Common myeloid progenitor, CD34-positive (primary cell): ENCODE data around the gene ADAMTSL2.

Source experiments
- CTCF ChIA-PET: fragments of 350-600 bp; sonication (Branson Sonifier 250); formaldehyde crosslinking; loops from one replicate; lab custom pipeline; 2021; ENCODE audit warnings: antibody characterized with exemption; lab: Charles Lee
- POLR2A ChIA-PET: fragments of 350-600 bp; sonication (Branson Sonifier 250); formaldehyde crosslinking; loops from one replicate; lab custom pipeline; 2021; ENCODE audit warnings: antibody characterized with exemption; lab: Charles Lee
- DNase-seq, 3 donors: peaks; one replicate each; pipeline versions ENCODE4 v3.0.0 to v3.0.0-alpha.2; 2013
- H3K27ac ChIP-seq, 2 experiments: 1 replicate in 1 of 2; 2 replicates in 1 of 2; pipeline ENCODE4 v1.7.0; 2013; ENCODE audit warnings: inconsistent platforms in 2 of 2, low read length in 2 of 2, mild to moderate bottlenecking in 2 of 2, low read depth in 1 of 2, moderate library complexity in 1 of 2; ENCODE audit not compliant: severe bottlenecking in 2 of 2, insufficient read depth in 1 of 2, poor library complexity in 1 of 2
- H3K27me3 ChIP-seq, 5 experiments: replicated peaks in 2 of 5; 1 replicate in 3 of 5; 2 replicates in 2 of 5; pipeline versions ENCODE4 v1.6.1 to v1.7.0; 2013; ENCODE audit warnings: low read length in 4 of 5, mild to moderate bottlenecking in 2 of 5, moderate library complexity in 2 of 5, inconsistent platforms in 1 of 5; ENCODE audit not compliant: insufficient read depth in 5 of 5, control insufficient read depth in 4 of 5
- H3K36me3 ChIP-seq, 4 experiments: 1 replicate in 2 of 4; 2 replicates in 2 of 4; pipeline versions ENCODE4 v1.6.1 to v1.7.0; 2013; ENCODE audit warnings: low read length in 3 of 4, control low read depth in 1 of 4, mild to moderate bottlenecking in 1 of 4; ENCODE audit not compliant: control insufficient read depth in 4 of 4, insufficient read depth in 4 of 4
- H3K4me1 ChIP-seq, 4 experiments: 1 replicate in 3 of 4; 2 replicates in 1 of 4; pipeline versions ENCODE4 v1.6.1 to v1.7.1; 2013; ENCODE audit warnings: low read length in 3 of 4, mild to moderate bottlenecking in 3 of 4, control low read depth in 1 of 4, inconsistent platforms in 1 of 4, moderate library complexity in 1 of 4; ENCODE audit not compliant: control insufficient read depth in 4 of 4, insufficient read depth in 4 of 4; ENCODE audit errors: control extremely low read depth in 1 of 4
- H3K4me3 ChIP-seq, 7 experiments: 1 replicate in 4 of 7; 2 replicates in 3 of 7; pipeline versions ENCODE4 v1.5.1 to v1.7.0; 2013; ENCODE audit warnings: mild to moderate bottlenecking in 7 of 7, low read length in 6 of 7, moderate library complexity in 6 of 7, inconsistent platforms in 2 of 7, low read depth in 2 of 7, control low read depth in 1 of 7; ENCODE audit not compliant: insufficient read depth in 4 of 7, control insufficient read depth in 1 of 7; ENCODE audit errors: extremely low read depth in 1 of 7
- H3K9me3 ChIP-seq, 5 experiments: 1 replicate in 4 of 5; 2 replicates in 1 of 5; pipeline versions ENCODE4 v1.6.1 to v1.7.1; 2013; ENCODE audit warnings: low read length in 4 of 5, mild to moderate bottlenecking in 2 of 5, inconsistent platforms in 1 of 5, low read depth in 1 of 5, moderate library complexity in 1 of 5; ENCODE audit not compliant: control insufficient read depth in 4 of 5, insufficient read depth in 2 of 5; ENCODE audit errors: control extremely low read depth in 1 of 5
- WGBS: methylation state at CpG from one replicate; pipeline ENCODE4 v1.1.5; 2013; ENCODE audit not compliant: insufficient coverage; 5-methylcytosine and 5-hydroxymethylcytosine counted together

Gene ADAMTSL2

GRCh38 chr9:133551446-133551845 lies 16.9 kb downstream of the ADAMTSL2 start:
- H3K4me1 ChIP-seq, result peaks cover 0 to 2% (median under 1%) of the 10 kb centered on the region in 4 experiments
- H3K9me3 ChIP-seq, result no peaks in the 10 kb centered on the region
- CTCF ChIA-PET, result interaction anchor here (1.6 kb wide), 1 partner anchor 18 kb away, joined by 5 read pairs; no protein-coding TSS in a partner anchor
- no peaks in the 10 kb centered on the region for H3K36me3 ChIP-seq
- H3K27ac ChIP-seq, result no peak overlapping the region
- no peak for DNase-seq
- no peak overlapping the region for H3K4me3 ChIP-seq
- WGBS, result 76% methylated on average over 5 of the region's 7 CpGs
- POLR2A ChIA-PET, result no interaction called here
- H3K27me3 ChIP-seq, result peaks cover 0 to 2% (median 0%) of the 10 kb centered on the region in 5 experiments

GRCh38 chr9:133552236-133552635 lies 17.7 kb downstream of the ADAMTSL2 start:
- peaks cover 0 to 2% (median 0%) of the 10 kb centered on the region in 5 experiments for H3K27me3 ChIP-seq
- no peak overlapping the region for H3K4me3 ChIP-seq
- H3K4me1 ChIP-seq, result peaks cover 0 to 5% (median under 1%) of the 10 kb centered on the region in 4 experiments
- CTCF ChIA-PET, result no interaction called here
- H3K9me3 ChIP-seq, result no peaks in the 10 kb centered on the region
- POLR2A ChIA-PET, result no interaction called here
- H3K27ac ChIP-seq, result no peak overlapping the region
- 98% methylated on average over 8 of the region's 8 CpGs for WGBS
- DNase-seq, result no peak
- no peaks in the 10 kb centered on the region for H3K36me3 ChIP-seq

GRCh38 chr9:133553123-133553522 lies 18.6 kb downstream of the ADAMTSL2 start:
- Histone ChIP-seq H3K4me1 (peaks cover 0 to 14% (median 7%) of the 10 kb centered on the region in 4 experiments), H3K27me3 (peaks cover 0 to 3% (median 0%) of the 10 kb centered on the region in 5 experiments), H3K4me3 (no peak overlapping the region), H3K27ac (no peak overlapping the region), H3K9me3 (no peaks in the 10 kb centered on the region), H3K36me3 (no peaks in the 10 kb centered on the region)
- ChIA-PET CTCF (no interaction called here), POLR2A (no interaction called here)
- no peak for DNase-seq
- 91% methylated on average over 8 of the region's 10 CpGs for whole genome bisulfite sequencing

- ChIA-PET CTCF (interaction anchor here (1.1 kb wide), 1 partner anchor 14 kb away, joined by 5 read pairs; no protein-coding TSS in a partner anchor), POLR2A (no interaction called here)
- H3K27ac ChIP-seq, result no peak overlapping the region
- H3K4me1 ChIP-seq, result peaks cover 0 to 22% (median 15%) of the 10 kb centered on the region in 4 experiments
- H3K27me3 ChIP-seq, result peaks cover 0 to 3% (median 0%) of the 10 kb centered on the region in 5 experiments
- no peaks in the 10 kb centered on the region for H3K36me3 ChIP-seq
- H3K4me3 ChIP-seq, result no peak overlapping the region
- H3K9me3 ChIP-seq, result no peaks in the 10 kb centered on the region
- 95% methylated on average over 29 of the region's 31 CpGs for WGBS
- no peak for DNase-seq
Measured at GRCh38 chr9:133553973-133554713, 19.6 kb downstream of the ADAMTSL2 start.

GRCh38 chr9:133554729-133555128 lies 20.2 kb downstream of the ADAMTSL2 start:
- no peaks in the 10 kb centered on the region for H3K9me3 ChIP-seq
- no peak overlapping the region for H3K4me3 ChIP-seq
- no peak overlapping the region for H3K27ac ChIP-seq
- POLR2A ChIA-PET, result no interaction called here
- no peaks in the 10 kb centered on the region for H3K36me3 ChIP-seq
- H3K27me3 ChIP-seq, result peaks cover 0 to 3% (median 0%) of the 10 kb centered on the region in 5 experiments
- 95% methylated on average over 8 of the region's 8 CpGs for WGBS
- DNase-seq, result no peak
- H3K4me1 ChIP-seq, result peaks cover 0 to 23% (median 15%) of the 10 kb centered on the region in 4 experiments
- CTCF ChIA-PET, result interaction anchor here (1.1 to 1.5 kb wide), 2 partner anchors 15 to 21 kb away, joined by 5 to 6 read pairs; partner anchors contain the start of gene ADAMTSL2

- no peak overlapping the region for H3K4me3 ChIP-seq
- ChIA-PET CTCF (no interaction called here), POLR2A (no interaction called here)
- H3K4me1 ChIP-seq, result peaks cover 0 to 23% (median 15%) of the 10 kb centered on the region in 4 experiments
- WGBS, result 98% methylated on average over 5 of the region's 5 CpGs
- peaks cover 0 to 3% (median 0%) of the 10 kb centered on the region in 5 experiments for H3K27me3 ChIP-seq
- H3K9me3 ChIP-seq, result no peaks in the 10 kb centered on the region
- H3K27ac ChIP-seq, result no peak overlapping the region
- DNase-seq, result no peak
- H3K36me3 ChIP-seq, result no peaks in the 10 kb centered on the region
Measured at GRCh38 chr9:133556354-133556753, 21.9 kb downstream of the ADAMTSL2 start.

- DNase-seq, result no peak
- ChIA-PET CTCF (no interaction called here), POLR2A (no interaction called here)
- Histone ChIP-seq H3K4me1 (peaks cover 0 to 23% (median 15%) of the 10 kb centered on the region in 4 experiments), H3K9me3 (no peaks in the 10 kb centered on the region), H3K36me3 (no peaks in the 10 kb centered on the region), H3K27ac (no peak overlapping the region), H3K4me3 (no peak overlapping the region), H3K27me3 (peaks cover 0 to 3% (median 0%) of the 10 kb centered on the region in 5 experiments)
- 99% methylated on average over 7 of the region's 9 CpGs for WGBS
Measured at GRCh38 chr9:133557581-133557980, 23.1 kb downstream of the ADAMTSL2 start.
